Spleen (tissue), 11 donors: ENCODE measurements around the gene NBAS. TPM values are rescaled to one million over a fixed set of nuclear protein-coding genes. Genes with fewer than 3 reads are reported as not detected.

Source experiments
- DNase-seq: peaks from one replicate; pipeline ENCODE4 v3.0.0-alpha.2; 2020
- H3K27ac ChIP-seq, 8 donors: fragments of 200-600 bp; sonication (generic) in 7 of 8; 1 replicate in 4 of 8; 2 replicates in 4 of 8; pipeline versions ENCODE4 v1.5.0 to v1.8.0; 2016 to 2021; ENCODE audit warnings: inconsistent platforms in 4 of 8, mild to moderate bottlenecking in 4 of 8, moderate library complexity in 1 of 8
- H3K27me3 ChIP-seq, 7 donors: fragments of 200-600 bp; sonication (generic) in 6 of 7; replicated peaks in 1 of 7; 1 replicate in 4 of 7; 2 replicates in 3 of 7; pipeline versions ENCODE4 v1.5.0 to v1.8.0; 2016 to 2021; ENCODE audit warnings: inconsistent platforms in 3 of 7, mild to moderate bottlenecking in 1 of 7
- H3K36me3 ChIP-seq, 6 donors: fragments of 200-600 bp; sonication (generic) in 5 of 6; 1 replicate in 4 of 6; 2 replicates in 2 of 6; pipeline versions ENCODE4 v1.5.0 to v1.8.0; 2016 to 2021; ENCODE audit warnings: inconsistent platforms in 2 of 6
- H3K4me1 ChIP-seq, 6 donors: fragments of 200-600 bp; sonication (generic) in 5 of 6; 1 replicate in 3 of 6; 2 replicates in 3 of 6; pipeline versions ENCODE4 v1.5.0 to v1.8.0; 2016 to 2021; ENCODE audit warnings: inconsistent platforms in 3 of 6
- H3K4me3 ChIP-seq, 8 donors: fragments of 200-600 bp; sonication (generic) in 7 of 8; 1 replicate in 4 of 8; 2 replicates in 4 of 8; pipeline versions ENCODE4 v1.5.0 to v1.8.0; 2016 to 2021; ENCODE audit warnings: inconsistent platforms in 4 of 8, mild to moderate bottlenecking in 4 of 8, moderate library complexity in 2 of 8
- H3K9me3 ChIP-seq, 8 donors: fragments of 200-600 bp; sonication (generic) in 7 of 8; 1 replicate in 4 of 8; 2 replicates in 4 of 8; pipeline versions ENCODE4 v1.5.0 to v1.8.0; 2016 to 2021; ENCODE audit warnings: inconsistent platforms in 4 of 8
- CTCF ChIP-seq, 11 experiments: fragments of 200-600 bp in 7 of 11; fragments of 450-650 bp in 4 of 11; sonication (generic) in 4 of 11; IDR thresholded peaks in 8 of 11; conservative IDR thresholded peaks in 3 of 11; 1 replicate in 7 of 11; 2 replicates in 4 of 11; pipeline versions ENCODE4 v1.4.0 to v1.8.0; 2016 to 2021; ENCODE audit warnings: antibody characterized with exemption in 11 of 11, inconsistent platforms in 4 of 11, mild to moderate bottlenecking in 1 of 11
- POLR2A ChIP-seq, 3 donors: fragments of 450-650 bp; IDR thresholded peaks; one replicate each; pipeline ENCODE4 v1.5.1; 2017; ENCODE audit warnings: antibody characterized with exemption in 3 of 3, mild to moderate bottlenecking in 1 of 3
- POLR2AphosphoS5 ChIP-seq, 3 donors: sonication (generic); formaldehyde crosslinking; IDR thresholded peaks; one replicate each; pipeline ENCODE4 v1.5.1; 2017; ENCODE audit warnings: antibody characterized with exemption in 3 of 3
- WGBS, 5 donors: extraction: QIAGEN DNeasy Blood & Tissue Kit in 3 of 5; methylation state at CpG; one replicate each; pipeline versions ENCODE4 v1.1.5 to v1.1.7; 2013 to 2018; 5-methylcytosine and 5-hydroxymethylcytosine counted together
- intact Hi-C: fragments of 100-400 bp; cut with DNase I; formaldehyde crosslinking; loops from one replicate; pipeline ENCODE4 v1.15.0; 2023; ENCODE audit warnings: low total_unique reads
- polyA plus RNA-seq, 3 donors: library from polyadenylated mRNA; stranded (reverse); fragments of 200-250 nt; gene quantifications; one replicate each; pipeline ENCODE4 v1.2.1, GENCODE V29; 2013
- total RNA-seq, 7 donors: library from RNA; depleted of rRNA in 3 of 7; stranded (reverse); fragments of >200 nt in 3 of 7; fragmentation: NEBNext Ultra II Directional in 4 of 7; extraction: Animal tissue kit (Norgen Biotek cat#: 25700) in 4 of 7; gene quantifications; one replicate each; pipeline versions ENCODE4 v1.1.0 to v1.2.1, GENCODE V29; 2016 to 2021
- donor health status: healthy with polysubstance abuse.
- donor health status: DM: no; HTN: no; CAD: no; lungs with moderate emphysema.
- donor health status: DM: no; HTN: no; CAD: no.
- donor health status: Bipolar disorder and iron deficiency.
- donor health status: healthy.
- donor health status: DM: no; HTN: no; CAD: no.
- donor health status: DM: yes; HTN: yes; CAD: no.

Gene NBAS
- total and polyA plus RNA-seq, 10 donors, result 21.1 to 49.0 (median 40.9) TPM

- Histone ChIP-seq H3K27ac (no peak overlapping the region), H3K9me3 (no peaks in the 10 kb centered on the region), H3K4me1 (no peaks in the 10 kb centered on the region), H3K27me3 (no peaks in the 10 kb centered on the region), H3K36me3 (peaks cover 0 to 55% (median 16%) of the 10 kb centered on the region in 6 donors), H3K4me3 (no peak overlapping the region)
- TF ChIP-seq CTCF (IDR thresholded peaks at IDR 0.05 in 8 of 11, conservative IDR thresholded peaks at IDR 0.05 in 3 of 11) (no peak), POLR2AphosphoS5 (IDR thresholded peaks at IDR 0.05) (no peak), POLR2A (IDR thresholded peaks at IDR 0.05) (no peak)
- DNase-seq, result no peak
- intact Hi-C loops, result no loop called here
- WGBS, 5 donors, result 93 to 97% (median 96%) methylated on average over 4 of the region's 4 CpGs
Measured at GRCh38 chr2:15547115-15547876, 13.8 kb downstream of the NBAS start.

GRCh38 chr2:15546297-15547098 lies 14.6 kb downstream of the NBAS start:
- Histone ChIP-seq H3K27ac (no peak overlapping the region), H3K27me3 (no peaks in the 10 kb centered on the region), H3K4me1 (no peaks in the 10 kb centered on the region), H3K4me3 (no peak overlapping the region), H3K9me3 (no peaks in the 10 kb centered on the region), H3K36me3 (peaks cover 0 to 47% (median 13%) of the 10 kb centered on the region in 6 donors)
- DNase-seq, result no peak
- 90 to 95% (median 92%) methylated on average over 11 of the region's 11 CpGs for WGBS, 5 donors
- intact Hi-C loops, result no loop called here
- TF ChIP-seq CTCF (IDR thresholded peaks at IDR 0.05 in 8 of 11, conservative IDR thresholded peaks at IDR 0.05 in 3 of 11), result peak in 1 of 11 experiments; percentile 9
- no peak for TF ChIP-seq POLR2AphosphoS5 (IDR thresholded peaks at IDR 0.05)

- WGBS, 5 donors, result 95 to 98% (median 96%) methylated on average over 2 of the region's 2 CpGs
Measured at GRCh38 chr2:15544227-15544626, 16.9 kb downstream of the NBAS start.

More at GRCh38 chr2:15544227-15544626, 16.9 kb downstream of the NBAS start:
- peaks cover 0 to 27% (median 5%) of the 10 kb centered on the region in 6 donors for H3K36me3 ChIP-seq
- intact Hi-C loops, result no loop called here
- peaks cover 0 to 10% (median 6%) of the 10 kb centered on the region in 6 donors for H3K4me1 ChIP-seq
- H3K27ac ChIP-seq, result no peak overlapping the region
- TF ChIP-seq CTCF (IDR thresholded peaks at IDR 0.05 in 8 of 11, conservative IDR thresholded peaks at IDR 0.05 in 3 of 11) (no peak), POLR2AphosphoS5 (IDR thresholded peaks at IDR 0.05) (no peak), POLR2A (IDR thresholded peaks at IDR 0.05) (no peak)
- DNase-seq, result no peak
- no peaks in the 10 kb centered on the region for H3K9me3 ChIP-seq
- H3K27me3 ChIP-seq, result no peaks in the 10 kb centered on the region
- no peak overlapping the region for H3K4me3 ChIP-seq
